GM03348 (cell line): ENCODE results near the gene CETN2.
A peak's percentile ranks its signal among the peaks of the same experiment; 100 is the strongest.
"Not testable (repeated sequence)": the region's sequence is repeated elsewhere in the genome, so short reads cannot be mapped to it uniquely, and the experiment has no call there.

Experiments
- DNase-seq: peaks from one replicate; pipeline ENCODE4 v3.0.0; 2012; ENCODE audit warnings: low spot score

The CETN2 gene

GRCh38 chrX:152830312-152831305, at the start of gene CETN2, which contains the start of gene NSDHL:
CETN2 (minus strand) TSS chrX:152830757; CDS start chrX:152830710, 47 bp downstream.
NSDHL (plus strand) TSS chrX:152831063; CDS start chrX:152846325, 15,262 bp downstream.
- peak; percentile 98 for DNase-seq

- no peak for DNase-seq
These were observed 48.6 kb upstream of the CETN2 start for GRCh38 chrX:152878976-152879755.

- DNase-seq: no peak
These were observed 46.6 kb upstream of the CETN2 start for GRCh38 chrX:152876931-152877840.

GRCh38 chrX:152873361-152873760, 42.8 kb upstream of the CETN2 start:
- no peak for DNase-seq

GRCh38 chrX:152872522-152872921, 42.0 kb upstream of the CETN2 start:
- no peak for DNase-seq

GRCh38 chrX:152871260-152871659, 40.7 kb upstream of the CETN2 start:
- no peak for DNase-seq

- DNase-seq: no peak
These were observed 39.4 kb upstream of the CETN2 start for GRCh38 chrX:152869972-152870371.

- DNase-seq: no peak
These were observed 35.8 kb upstream of the CETN2 start for GRCh38 chrX:152866386-152866785.

GRCh38 chrX:152865232-152865920, 34.8 kb upstream of the CETN2 start:
- DNase-seq: no peak

GRCh38 chrX:152861826-152862225, 31.3 kb upstream of the CETN2 start:
- DNase-seq: no peak

GRCh38 chrX:152861116-152861515, 30.6 kb upstream of the CETN2 start:
- no peak for DNase-seq

- DNase-seq: no peak
These were observed 23.4 kb upstream of the CETN2 start for GRCh38 chrX:152853986-152854385.

GRCh38 chrX:152850465-152850864, 19.9 kb upstream of the CETN2 start:
- no peak for DNase-seq

- no peak for DNase-seq
These were observed 16.7 kb upstream of the CETN2 start for GRCh38 chrX:152847281-152847680.

- DNase-seq: no peak
These were observed 15.2 kb upstream of the CETN2 start for GRCh38 chrX:152845618-152846240.

GRCh38 chrX:152844256-152844655, 13.7 kb upstream of the CETN2 start:
- DNase-seq: no peak

- no peak for DNase-seq
These were observed 13.3 kb upstream of the CETN2 start for GRCh38 chrX:152843852-152844251.

GRCh38 chrX:152842772-152843338, 12.3 kb upstream of the CETN2 start:
- no peak for DNase-seq

GRCh38 chrX:152835470-152835869, 4.9 kb upstream of the CETN2 start:
- DNase-seq: not testable (repeated sequence)

- DNase-seq: no peak
These were observed 2.8 kb upstream of the CETN2 start for GRCh38 chrX:152833378-152833777.
